ENCODE results near the gene TRNAU1AP. TPM values are rescaled to one million over a fixed set of nuclear protein-coding genes. Genes with fewer than 3 reads are reported as not detected.

The TRNAU1AP gene
- total RNA-seq, 1 experiment from 2014 or later: 43.0 TPM

GRCh38 chr1:28545246-28545628, 7.6 kb upstream of the TRNAU1AP start:
- no TSS peak for BruUV-seq (replicated peaks)
- H4K20me1 ChIP-seq (ENCODE audit: insufficient read depth): no peaks in the 10 kb centered on the region
- H3K27ac ChIP-seq: no peak overlapping the region
- H3K27me3 ChIP-seq (ENCODE audit: insufficient read depth, low read depth): no peaks in the 10 kb centered on the region
- H2AFZ ChIP-seq: no peak overlapping the region
- TF ChIP-seq EZH2 (IDR thresholded peaks at IDR 0.05; ENCODE audit: low read depth) (no peak), CTCF (conservative IDR thresholded peaks at IDR 0.05) (no peak)
- H3K36me3 ChIP-seq (ENCODE audit: low read depth): no peaks in the 10 kb centered on the region
- no peaks in the 10 kb centered on the region for H3K9me3 ChIP-seq (ENCODE audit: insufficient read depth, low read depth)
- no peak overlapping the region for H3K4me3 ChIP-seq
- H3K9me2 ChIP-seq (ENCODE audit: insufficient read depth): no peaks in the 10 kb centered on the region
- no peaks in the 10 kb centered on the region for H3K4me1 ChIP-seq (replicated peaks; ENCODE audit: insufficient read depth)
- H3K4me2 ChIP-seq: no peak overlapping the region
- ChIA-PET POLR2A (ENCODE audit: unreplicated experiment) (no interaction called here), CTCF (no interaction called here)
- intact Hi-C loops (cut with micrococcal nuclease; ENCODE audit: unreplicated experiment): no loop called here
- 0 out of 2 replicates have a peak, but pooled peaks cover 2% of the 10 kb centered on the region for H3F3A ChIP-seq (ENCODE audit: insufficient read depth, low read depth)
- no peaks in the 10 kb centered on the region for H3K79me2 ChIP-seq (ENCODE audit: low read depth)
- DNase-seq: no peak

GRCh38 chr1:28548318-28548717, 4.6 kb upstream of the TRNAU1AP start:
- ChIA-PET POLR2A (ENCODE audit: unreplicated experiment) (no interaction called here), CTCF (no interaction called here)
- Histone ChIP-seq H3F3A (ENCODE audit: insufficient read depth, low read depth) (no peaks in the 10 kb centered on the region; the same call in 1 of the 2 replicates), H3K9me2 (ENCODE audit: insufficient read depth) (no peaks in the 10 kb centered on the region), H3K4me3 (no peak overlapping the region), H4K20me1 (ENCODE audit: insufficient read depth) (no peaks in the 10 kb centered on the region), H3K27ac (no peak overlapping the region), H3K4me2 (no peak overlapping the region), H3K79me2 (ENCODE audit: low read depth) (no peaks in the 10 kb centered on the region), H3K36me3 (ENCODE audit: low read depth) (no peaks in the 10 kb centered on the region), H2AFZ (no peak overlapping the region), H3K4me1 (replicated peaks; ENCODE audit: insufficient read depth) (no peaks in the 10 kb centered on the region; the same call in 1 of the 2 replicates), H3K27me3 (ENCODE audit: insufficient read depth, low read depth) (no peaks in the 10 kb centered on the region), H3K9me3 (ENCODE audit: insufficient read depth, low read depth) (no peaks in the 10 kb centered on the region)
- DNase-seq: no peak
- TF ChIP-seq EZH2 (IDR thresholded peaks at IDR 0.05; ENCODE audit: low read depth) (no peak), CTCF (conservative IDR thresholded peaks at IDR 0.05) (no peak)
- BruUV-seq (replicated peaks): no TSS peak
- intact Hi-C loops (cut with micrococcal nuclease; ENCODE audit: unreplicated experiment): no loop called here

- H3K27me3 ChIP-seq (ENCODE audit: insufficient read depth, low read depth): no peaks in the 10 kb centered on the region
- peaks cover 6% of the 10 kb centered on the region for H3K4me1 ChIP-seq (replicated peaks; ENCODE audit: insufficient read depth)
- no peak overlapping the region for H2AFZ ChIP-seq
- DNase-seq: no peak
- H3K9me2 ChIP-seq (ENCODE audit: insufficient read depth): no peaks in the 10 kb centered on the region
- H3K36me3 ChIP-seq (ENCODE audit: low read depth): no peaks in the 10 kb centered on the region
- ChIA-PET CTCF (interaction anchor here (0.6 to 0.7 kb wide), 3 partner anchors 35 to 51 kb away, joined by 3 to 5 read pairs (median 3); no protein-coding TSS in a partner anchor), POLR2A (ENCODE audit: unreplicated experiment) (no interaction called here)
- H3F3A ChIP-seq (ENCODE audit: insufficient read depth, low read depth): peaks cover 10% of the 10 kb centered on the region; the same call in 1 of the 2 replicates
- no peak overlapping the region for H3K4me2 ChIP-seq
- no peaks in the 10 kb centered on the region for H3K9me3 ChIP-seq (ENCODE audit: insufficient read depth, low read depth)
- no peak for TF ChIP-seq EZH2 (IDR thresholded peaks at IDR 0.05; ENCODE audit: low read depth)
- TF ChIP-seq CTCF (conservative IDR thresholded peaks at IDR 0.05): no peak
- no peak overlapping the region for H3K4me3 ChIP-seq
- H3K27ac ChIP-seq: no peak overlapping the region
- peaks cover 9% of the 10 kb centered on the region; the same call in 1 of the 2 replicates for H3K79me2 ChIP-seq (ENCODE audit: low read depth)
- BruUV-seq (replicated peaks): no TSS peak
- no peaks in the 10 kb centered on the region for H4K20me1 ChIP-seq (ENCODE audit: insufficient read depth)
- intact Hi-C loops (cut with micrococcal nuclease; ENCODE audit: unreplicated experiment): loop anchor here (5.0 kb wide), 1 partner anchor 51 kb away; no protein-coding TSS in a partner anchor
These were observed 1.5 kb upstream of the TRNAU1AP start for GRCh38 chr1:28551381-28551780.

Data from PC-9 (cell line).